HG02798 (cell line): ENCODE results near the gene OXER1.

Experiments used
- ATAC-seq: cut with Tn5 transposase; IDR thresholded peaks from one replicate; pipeline ENCODE4 v1.9.1; 2021; ENCODE audit warnings: mild to moderate bottlenecking; ENCODE audit not compliant: unreplicated experiment, poor library complexity

Gene OXER1

DNA sequence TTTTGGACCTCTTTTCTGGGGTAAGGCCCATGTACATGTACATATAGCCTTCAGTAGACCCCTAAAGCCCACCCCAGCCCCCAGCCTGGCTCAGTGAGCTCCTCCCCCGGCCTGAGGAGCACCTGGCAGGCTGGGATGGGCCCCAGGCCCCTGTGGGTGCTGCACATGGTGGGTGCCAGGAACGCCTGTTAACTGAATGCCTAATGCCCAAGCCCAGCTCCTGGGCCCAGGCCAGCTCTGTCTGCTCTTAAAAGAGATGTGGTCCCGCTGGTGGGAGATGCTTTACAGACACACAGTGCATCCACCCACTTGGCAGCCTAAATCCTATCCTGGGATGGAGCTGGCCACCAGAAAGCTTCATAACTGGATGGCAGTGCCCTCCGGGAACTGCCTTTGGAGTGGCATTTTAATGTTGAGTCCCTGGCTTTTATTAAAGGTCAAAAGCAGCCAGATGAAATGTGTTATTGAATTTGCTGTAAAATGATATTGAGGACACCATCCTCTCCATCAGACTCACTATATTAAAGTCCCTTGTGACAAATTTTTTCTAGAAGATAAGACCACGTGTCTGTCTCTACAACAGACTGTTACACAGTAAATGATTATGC, 7.7 kb upstream of the OXER1 start:
- no peak for ATAC-seq

DNA sequence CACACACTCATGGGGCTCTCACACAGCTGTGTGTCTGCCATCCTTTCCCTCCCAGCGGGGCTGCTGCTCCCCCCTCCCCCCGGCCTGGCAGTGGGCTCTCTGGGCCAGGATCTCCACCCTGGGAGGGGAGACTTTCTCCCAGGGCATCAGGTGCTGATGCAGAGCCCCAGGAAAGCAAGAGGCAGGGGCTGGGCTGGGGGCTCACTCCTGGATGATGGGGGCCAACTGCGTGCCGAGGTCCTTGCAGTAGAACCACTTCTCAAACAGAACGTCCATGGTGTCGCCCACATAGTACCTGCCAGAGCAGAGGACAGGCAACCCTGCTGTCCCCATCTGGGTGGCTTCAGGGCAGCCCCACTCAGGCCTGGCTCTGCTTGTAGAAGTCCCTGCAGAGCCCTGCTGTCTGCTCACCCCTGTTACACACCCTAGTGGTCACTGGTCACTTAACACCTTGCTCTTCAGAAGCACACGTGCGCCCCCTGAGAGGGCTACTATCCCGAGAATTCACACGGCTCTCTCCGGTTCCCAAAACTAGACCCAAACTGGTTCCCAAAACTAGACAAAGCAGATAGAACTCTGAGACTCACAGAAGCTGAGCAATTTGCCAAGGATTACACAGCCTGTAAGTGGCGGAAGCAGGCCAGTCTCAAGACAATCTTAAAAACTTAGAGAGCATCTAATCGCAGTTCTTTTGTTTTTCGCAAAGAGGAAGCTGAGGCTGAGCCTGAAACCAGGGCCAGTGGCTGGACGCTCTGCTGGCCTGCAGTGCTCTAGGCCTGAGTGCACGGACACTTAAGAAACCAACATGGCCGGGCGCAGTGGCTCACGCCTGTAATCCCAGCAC, 6.6 kb upstream of the OXER1 start:
- peak; percentile 66 for ATAC-seq

DNA sequence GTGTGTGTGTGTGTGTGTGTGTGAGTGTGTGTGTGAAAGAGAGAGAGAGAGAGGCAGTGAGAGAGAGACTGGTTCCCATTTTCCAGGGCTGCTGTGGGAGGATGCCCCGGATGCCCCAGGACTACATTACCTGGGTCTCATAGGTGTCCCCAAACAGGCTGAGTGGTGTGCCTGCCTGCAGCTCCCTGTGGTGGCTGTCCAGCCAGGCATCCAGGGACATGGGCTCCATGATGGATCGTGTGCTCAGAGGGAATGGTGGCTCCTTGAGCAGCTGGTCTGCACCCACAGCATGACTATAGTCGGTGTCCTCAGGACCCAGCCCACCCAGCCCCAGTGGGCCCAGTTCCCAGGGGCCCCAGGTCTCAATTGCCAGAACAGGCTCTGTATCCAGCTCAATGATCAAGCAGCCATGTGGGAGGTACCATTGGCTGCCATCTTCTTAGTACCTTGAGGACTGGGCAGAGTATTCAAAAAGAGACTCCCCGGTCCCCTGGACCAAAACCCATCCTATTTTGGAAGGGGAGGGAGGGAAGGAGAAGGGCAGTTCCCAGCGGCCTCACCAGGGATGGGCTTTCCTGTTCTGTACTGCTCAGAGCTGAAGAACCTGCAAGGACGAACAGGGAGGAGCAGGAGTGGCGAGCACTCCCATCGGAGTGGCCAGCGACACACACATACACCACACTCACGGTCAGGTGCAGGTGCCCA, 5.8 kb upstream of the OXER1 start:
- ATAC-seq, result no peak

DNA sequence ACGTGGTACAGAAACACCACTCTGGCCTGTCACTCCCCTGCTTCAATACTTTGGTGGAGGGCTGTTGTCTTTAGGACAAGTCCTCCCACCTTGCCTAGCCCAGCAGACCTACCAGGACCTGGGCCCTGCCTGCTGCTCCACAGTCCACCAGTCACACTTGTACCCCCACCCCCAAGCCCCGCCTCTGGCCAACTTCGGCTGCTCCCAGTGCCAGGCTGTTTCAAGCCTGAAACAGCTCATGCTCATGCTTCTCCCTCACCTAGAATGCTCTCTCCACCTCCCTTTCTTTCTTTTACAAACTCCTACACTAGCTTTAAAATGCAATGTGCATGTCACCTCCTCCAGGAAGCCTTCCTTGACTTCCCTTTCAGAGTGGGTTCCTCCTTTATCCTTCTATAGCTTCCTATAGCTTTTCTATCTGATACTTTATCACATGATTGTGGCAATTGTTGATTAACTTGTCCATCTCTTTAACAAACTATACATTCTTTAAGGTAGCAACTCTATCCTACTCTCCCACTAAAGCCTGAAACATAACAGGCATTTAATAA, 4.8 kb upstream of the OXER1 start:
- ATAC-seq, result no peak

DNA sequence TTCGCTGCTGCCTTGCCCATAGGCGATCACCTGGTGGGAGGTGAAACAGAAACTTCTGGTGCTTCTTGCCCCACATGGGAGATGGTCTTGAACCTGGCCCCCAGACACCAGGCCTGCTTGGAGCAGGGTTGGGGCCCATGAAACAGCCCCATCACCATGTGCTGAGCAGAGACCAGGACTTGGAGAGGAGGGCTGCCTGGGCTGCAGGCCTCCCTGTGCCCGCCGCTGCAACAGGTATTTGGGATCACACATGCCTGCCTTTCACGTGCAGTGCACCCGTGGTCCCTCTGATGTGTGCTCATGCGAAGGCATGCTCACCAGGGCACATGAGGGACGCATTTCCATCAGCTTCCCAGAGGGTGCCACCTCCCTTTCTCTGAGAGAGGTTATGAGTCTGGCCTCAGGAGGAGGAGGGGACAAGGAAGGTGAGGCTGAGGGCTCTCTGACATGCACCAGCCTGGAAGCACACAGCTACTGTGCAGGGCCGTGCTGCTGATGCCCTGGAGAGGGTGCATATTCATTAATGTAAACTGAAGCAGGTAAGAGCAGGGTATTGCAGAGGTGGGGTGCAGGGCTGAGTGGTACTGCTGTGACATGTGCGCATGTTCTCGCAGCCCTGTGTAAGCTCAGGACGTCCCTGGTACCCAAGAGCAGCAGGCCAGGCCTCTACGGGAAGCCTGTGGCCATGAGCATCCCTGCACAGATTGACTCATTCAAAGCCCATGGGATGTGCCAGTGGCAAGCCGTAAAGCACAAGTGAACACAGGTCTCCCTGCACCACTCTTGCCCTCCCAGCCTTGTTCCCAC, 4.2 kb upstream of the OXER1 start:
- no peak for ATAC-seq

DNA sequence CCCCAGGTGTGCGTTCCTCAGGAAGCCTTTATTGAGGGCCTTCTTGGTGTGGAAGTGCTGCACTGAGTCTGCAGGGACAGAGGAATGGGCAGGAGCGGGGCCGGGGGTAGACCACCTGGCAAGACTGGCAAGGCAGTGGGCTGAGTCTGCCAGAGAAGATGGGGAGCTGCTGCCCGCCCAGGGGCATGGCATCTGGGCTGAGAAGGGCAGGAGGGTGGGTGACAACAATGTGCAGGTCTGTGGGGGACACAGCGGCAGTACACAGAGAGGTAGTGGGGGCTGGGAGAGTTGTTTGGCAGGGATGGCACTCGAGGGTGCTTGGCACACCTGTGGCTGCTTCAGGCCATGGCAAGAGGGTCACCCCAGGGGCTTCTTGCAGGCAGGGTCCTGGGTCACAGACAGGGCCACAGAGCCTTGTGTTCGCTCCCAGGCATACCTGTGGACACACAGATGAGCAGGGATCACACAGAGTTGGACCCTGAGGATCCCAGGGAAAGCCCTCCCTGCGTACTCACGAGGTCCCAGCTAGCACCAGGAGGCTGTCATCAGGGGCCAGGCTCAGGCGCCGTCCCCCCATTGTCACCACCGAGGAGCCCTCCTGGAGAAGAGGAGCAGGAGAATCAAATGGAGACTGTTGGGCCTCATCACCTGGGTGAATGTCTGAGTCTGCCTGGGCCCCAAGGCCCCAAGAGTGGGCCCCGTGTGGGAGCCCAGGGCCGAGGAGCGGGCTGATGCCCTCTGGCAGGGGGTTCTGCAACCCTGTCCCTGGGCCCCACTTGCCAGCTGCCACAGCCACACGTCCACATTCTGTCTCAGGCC, 3.4 kb upstream of the OXER1 start:
- ATAC-seq, result no peak

DNA sequence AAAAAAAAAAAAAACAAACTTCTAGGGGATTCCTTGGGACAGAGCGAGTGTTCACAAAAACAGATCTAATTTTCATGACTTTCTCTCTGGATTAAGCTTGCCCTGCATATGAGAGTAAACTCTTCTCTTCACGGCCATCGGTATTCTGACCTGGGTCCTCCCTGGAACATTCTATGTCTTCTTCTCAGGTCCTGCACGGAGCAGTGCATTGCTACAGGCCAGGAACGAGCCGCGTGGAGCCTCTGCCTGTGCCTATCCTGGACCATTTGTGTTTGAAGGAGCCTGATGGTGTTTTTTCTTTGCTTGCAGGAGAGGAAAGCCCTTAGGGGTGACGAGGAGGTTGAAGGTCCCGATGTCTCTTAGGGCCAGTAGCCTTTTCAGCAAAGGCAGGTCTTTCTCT, 1.8 kb upstream of the OXER1 start:
- no peak for ATAC-seq

DNA sequence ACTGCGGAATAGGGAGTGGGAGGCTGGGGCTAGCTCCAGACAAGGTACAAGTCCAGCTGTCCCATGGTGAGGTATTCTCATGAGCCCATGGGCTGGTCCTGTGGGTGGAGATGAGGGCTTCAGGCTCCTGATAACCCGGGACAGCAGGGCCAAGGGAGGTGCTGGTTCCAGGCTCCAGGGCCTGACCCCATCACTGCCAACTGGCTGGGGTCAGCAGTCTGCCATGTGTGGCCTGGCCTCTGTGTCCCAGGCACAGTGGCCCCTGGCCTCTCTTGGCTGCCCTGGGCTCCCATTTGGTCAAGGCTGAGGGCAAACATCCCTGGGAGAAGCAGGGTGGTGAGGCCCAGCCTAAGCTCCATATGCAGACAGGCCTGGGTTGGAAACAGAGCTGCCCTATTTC, 966 bp upstream of the OXER1 start:
- no peak for ATAC-seq

DNA sequence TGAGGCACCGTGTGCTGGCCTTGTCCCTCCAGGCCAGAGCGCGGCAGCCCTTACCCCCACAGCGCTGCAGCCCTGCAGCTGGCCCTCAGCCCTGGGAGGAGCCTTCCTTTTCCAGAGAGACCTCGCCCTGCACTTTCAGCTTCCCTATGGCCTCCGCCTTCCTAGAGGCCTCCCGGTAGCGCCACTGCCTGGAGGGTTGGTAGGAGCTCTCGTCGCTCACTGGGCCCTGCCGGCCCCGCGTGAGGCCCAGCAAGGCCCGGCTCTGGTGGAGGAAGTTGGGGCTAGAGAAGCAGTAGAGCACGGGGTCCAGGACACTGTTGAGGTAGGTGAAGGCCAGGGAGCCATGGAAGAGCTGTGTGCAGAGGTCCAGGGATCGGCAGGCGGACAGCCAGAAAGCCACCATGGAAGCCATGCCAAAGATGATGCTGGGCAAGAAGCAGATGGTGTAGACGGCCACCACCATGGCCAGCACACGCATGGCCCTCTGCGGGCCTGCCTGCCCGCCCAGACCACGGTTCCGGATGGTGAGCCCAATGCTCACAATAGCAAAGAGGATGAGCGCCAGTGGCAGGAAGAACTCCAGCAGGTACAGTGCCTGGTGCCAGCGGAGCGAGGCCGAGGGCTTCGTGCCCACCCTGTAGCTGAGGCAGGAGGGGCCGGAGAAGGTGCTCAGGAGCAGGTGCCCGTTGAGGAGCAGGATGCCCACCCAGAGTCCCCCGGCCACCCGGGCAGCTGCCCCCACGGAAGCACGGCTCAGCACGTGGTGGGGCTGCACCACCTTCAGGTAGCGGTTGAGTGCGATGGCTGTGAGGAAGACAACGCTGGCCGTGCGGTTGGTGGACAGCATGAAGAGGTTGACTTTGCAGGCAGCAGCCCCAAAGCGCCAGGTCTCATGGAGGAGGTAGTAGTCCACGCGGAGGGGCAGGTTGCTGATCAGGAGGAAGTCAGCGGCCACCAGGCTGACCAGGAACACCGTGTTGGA, 821 bp downstream of the OXER1 start:
- no peak for ATAC-seq

DNA sequence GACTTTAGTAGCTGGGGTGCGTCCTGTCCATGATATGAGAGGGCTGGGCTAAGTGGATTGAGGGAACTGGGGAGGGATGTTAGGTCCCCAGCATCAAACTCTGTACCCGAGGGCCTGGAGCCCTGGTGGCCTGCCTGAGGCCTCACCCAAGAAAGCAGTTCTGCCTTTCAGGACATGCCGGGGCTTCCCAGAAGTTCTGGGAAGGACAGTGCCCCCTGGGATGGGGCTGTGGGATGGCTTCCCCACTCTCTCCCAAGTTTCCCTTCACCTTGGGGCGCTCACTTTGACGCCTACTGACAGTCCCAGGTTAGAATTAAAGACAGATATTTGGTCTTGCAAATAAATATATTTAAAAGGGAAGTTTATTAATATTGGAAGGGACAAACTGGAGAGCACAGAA, 1.8 kb downstream of the OXER1 start:
- no peak for ATAC-seq

DNA sequence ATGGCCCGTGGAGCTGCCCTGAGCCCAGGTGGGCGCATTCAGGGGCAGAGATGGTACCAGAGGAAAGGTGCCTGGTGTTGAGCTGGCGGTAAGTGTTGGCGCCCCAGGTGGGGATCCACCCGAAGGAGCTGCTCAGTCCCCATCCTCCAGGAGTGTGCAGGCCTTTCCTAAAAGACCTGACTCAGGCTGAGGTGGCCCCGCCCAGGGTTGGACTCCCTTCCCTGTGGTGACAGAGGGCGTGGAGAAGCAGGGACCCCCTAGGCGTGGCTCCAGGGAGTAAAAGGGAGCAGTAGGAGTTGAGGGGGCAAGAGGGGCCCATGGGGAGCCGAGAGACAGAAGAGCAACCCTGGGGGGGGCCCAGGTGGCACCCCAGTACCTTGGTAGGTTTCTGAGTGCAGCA, 2.4 kb downstream of the OXER1 start:
- ATAC-seq, result no peak

DNA sequence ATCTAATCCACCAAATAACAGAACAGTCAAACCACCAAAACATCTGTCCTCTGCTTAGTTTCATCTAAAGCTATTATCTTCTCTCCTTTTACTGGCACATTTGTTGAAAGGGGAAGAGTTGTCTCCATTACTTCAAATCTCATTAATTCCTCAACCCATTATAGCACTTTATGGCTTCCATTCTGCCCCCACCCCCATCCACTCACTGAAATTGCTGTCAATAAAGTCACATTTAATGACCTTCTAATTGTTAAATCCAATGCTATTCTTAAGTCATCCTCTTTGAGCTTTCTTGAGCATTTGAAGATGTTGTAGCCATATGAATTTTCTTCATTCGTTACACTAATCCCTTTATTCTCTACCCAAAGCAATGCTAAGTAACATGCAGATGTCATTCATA, 5.2 kb downstream of the OXER1 start:
- no peak for ATAC-seq

DNA sequence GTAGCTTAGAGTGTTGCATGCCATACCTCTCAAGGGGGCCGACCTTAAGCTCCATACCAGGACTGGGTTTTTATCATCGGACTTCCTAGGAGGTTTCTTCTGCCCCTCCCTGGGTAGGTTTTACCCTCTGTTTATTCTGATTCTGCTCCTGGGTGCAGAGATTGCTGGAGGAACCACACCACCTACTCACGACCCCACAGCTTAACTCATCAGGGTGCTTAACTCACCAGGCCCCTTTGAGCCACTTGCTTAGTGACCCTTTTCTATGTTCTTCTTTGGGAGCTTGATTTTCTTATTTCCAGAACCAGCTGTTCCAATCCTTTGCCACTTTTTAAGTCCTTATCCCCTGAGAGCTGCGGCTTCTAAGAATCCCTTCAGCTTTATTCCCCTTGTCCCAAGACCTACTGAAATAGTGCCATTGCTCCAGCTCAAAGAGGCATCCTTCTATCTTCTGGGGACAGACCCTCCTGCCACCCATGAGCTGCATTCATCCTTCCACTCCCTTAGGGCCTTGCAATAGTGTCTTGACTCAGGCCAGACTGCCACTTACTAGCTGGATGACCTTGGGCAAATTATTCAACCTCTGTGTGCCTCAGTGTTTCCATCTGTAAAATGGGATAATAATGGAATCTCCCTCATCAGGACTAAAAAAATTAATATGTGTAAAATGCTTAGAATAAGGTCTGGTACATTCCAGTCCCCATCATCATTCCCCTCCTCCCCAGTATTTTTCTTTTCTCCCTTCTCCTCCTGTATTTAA, 5.8 kb downstream of the OXER1 start:
- no peak for ATAC-seq

DNA sequence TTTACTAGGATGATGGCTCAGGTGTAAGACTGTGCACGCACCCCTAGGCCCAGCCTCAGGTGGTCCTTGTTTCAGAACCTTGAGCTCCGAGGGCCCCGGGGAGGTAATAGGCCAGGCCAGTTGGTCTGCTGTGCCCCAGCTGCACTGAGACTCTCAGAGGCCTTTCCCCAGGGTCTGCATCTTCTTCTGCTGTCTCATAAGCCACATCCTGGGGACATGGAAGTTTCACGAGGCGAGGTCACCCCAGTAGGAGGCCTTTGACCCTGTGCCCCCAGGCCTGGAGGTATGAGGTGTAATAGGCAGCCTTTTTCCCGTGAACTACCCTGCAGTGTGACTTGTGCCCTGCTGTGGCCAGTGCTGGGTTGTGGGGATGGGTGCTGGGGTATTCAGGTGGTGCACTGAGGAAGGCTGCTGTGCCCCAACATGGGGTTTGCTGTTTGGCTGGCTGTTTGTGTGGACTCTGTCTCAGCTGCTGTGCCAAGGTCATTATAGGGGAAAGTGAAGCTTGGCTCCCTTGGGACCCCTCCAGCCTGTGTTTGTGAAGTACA, 6.9 kb downstream of the OXER1 start:
- ATAC-seq, result no peak

DNA sequence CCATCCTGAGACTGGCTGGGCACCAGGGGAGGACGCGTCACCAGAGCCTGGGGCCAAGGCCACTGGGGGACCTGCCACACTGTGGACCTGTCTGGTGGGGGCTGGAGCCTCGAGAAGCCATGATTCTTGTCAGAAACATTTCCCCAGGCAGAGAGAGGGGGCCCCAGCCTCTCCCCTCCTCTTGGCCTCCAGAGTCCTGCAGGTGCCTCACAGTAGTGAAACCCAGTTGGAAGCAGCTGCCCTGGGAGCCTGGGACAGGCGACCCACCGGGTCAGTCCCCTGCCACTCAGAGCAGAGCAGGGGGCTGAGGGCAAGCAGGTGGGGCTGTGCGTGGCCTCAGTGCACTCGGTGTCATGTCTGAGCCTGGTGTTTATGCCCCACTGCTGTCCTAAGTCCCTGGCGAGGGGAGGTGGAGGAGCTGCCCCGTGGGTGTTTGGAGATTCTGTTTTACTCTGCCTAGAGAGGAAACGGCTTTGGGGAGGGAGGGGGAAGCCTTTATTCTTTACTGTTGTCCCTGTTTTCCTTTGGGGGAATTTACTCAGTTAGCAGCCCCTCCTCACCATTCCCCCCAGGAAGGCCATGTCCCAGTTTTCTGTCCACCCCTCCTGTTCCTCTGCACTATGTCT, 7.7 kb downstream of the OXER1 start:
- no peak for ATAC-seq

DNA sequence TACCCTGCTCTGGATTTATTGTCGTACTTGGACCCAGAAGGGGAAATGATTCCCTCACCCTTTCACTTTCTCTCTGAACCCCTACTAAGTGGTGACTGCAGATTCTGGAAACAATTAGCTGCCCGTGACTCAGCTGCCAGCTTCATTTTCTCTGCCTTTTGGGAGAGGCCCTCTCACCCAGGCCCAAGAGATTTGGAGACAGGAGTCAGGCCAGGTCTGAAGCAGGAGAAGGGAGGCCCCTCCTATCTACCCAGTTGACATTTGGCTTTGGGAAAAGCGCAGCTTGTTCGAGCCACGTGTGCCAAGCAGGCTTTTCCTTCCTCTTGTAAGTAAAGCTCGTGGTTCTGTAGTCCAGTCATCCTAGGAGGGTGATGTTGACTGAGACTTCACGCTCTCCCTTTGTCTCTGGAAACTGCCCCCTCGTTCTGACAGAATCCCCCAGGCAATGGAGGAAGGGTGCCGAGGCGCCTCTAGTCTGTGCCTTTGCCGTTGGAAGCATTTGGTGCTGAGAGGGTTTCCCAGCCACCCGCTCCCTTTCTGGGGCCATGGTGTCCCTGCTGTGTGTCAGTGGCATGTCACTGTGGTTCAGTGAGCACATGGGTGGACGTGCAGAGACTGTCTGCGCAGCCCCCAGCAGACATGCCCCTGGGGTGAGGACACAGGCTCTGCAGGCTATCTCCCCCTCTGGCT, 8.6 kb downstream of the OXER1 start:
- ATAC-seq, result no peak
